Thyroid gland (tissue), 4 donors: Measurements from ENCODE around the gene WNT10A.

ENCODE experiments used
- CTCF ChIP-seq, 6 experiments: fragments of 200-600 bp in 3 of 6; fragments of 450-650 bp in 3 of 6; sonication (generic) in 3 of 6; IDR thresholded peaks; one replicate each; pipeline ENCODE4 v1.5.1; 2016 to 2019; ENCODE audit warnings: antibody characterized with exemption in 6 of 6, mild to moderate bottlenecking in 2 of 6, inconsistent platforms in 1 of 6, moderate library complexity in 1 of 6
- POLR2A ChIP-seq, 2 donors: fragments of 450-650 bp; IDR thresholded peaks; one replicate each; pipeline ENCODE4 v1.6.1; 2017; ENCODE audit warnings: antibody characterized with exemption in 2 of 2, mild to moderate bottlenecking in 2 of 2, moderate library complexity in 1 of 2

- no peak for TF ChIP-seq POLR2A (IDR thresholded peaks at IDR 0.05)
- TF ChIP-seq CTCF (IDR thresholded peaks at IDR 0.05): peak; percentile 69 to 96 (median 87)
Measured at GRCh38 chr2:218898109-218898878, 17.6 kb downstream of the WNT10A start.
